ENCODE results near the gene FAM98C. TPM values are rescaled to one million over a fixed set of nuclear protein-coding genes. Genes with fewer than 3 reads are reported as not detected.

FAM98C gene
- total and polyA plus RNA-seq, 2 of the 13 experiments (the other 11 are each of a cell fraction or from before 2014, with no cell fraction given) = 10.0 to 11.5 TPM

- POLR2A ChIA-PET = no interaction called here
- WGBS (ENCODE audit: low lambda C conversion rate) = 97% methylated on average over 5 of the region's 10 CpGs
- in situ Hi-C loops (cut with HindIII; ENCODE audit: extremely low pct_ligation_motif_present, low pct_unique_long_range_greater_than_20kb) = no loop called here
Measured at GRCh38 chr19:38383184-38383583, 19.7 kb upstream of the FAM98C start.

More at GRCh38 chr19:38383184-38383583, 19.7 kb upstream of the FAM98C start:
- Histone ChIP-seq H3K36me3 (replicated peaks in 1 of 2; ENCODE audit: control insufficient read depth in 1 of 2, insufficient read depth in 2 of 2, low read length in 2 of 2) (peaks cover 22 to 44% of the 10 kb centered on the region in 2 experiments), H3K27me3 (ENCODE audit: control insufficient read depth in 1 of 2, insufficient read depth in 2 of 2, low read length in 2 of 2) (peaks cover 0 to 3% of the 10 kb centered on the region in 2 experiments; a peak in 1 of 5 replicates), H3K4me1 (ENCODE audit: insufficient read depth, low read length) (peaks cover 7% of the 10 kb centered on the region), H2AFZ (ENCODE audit: low read length) (no peak overlapping the region), H3K27ac (ENCODE audit: extremely low read length, insufficient read depth, low read length) (no peak overlapping the region), H4K20me1 (ENCODE audit: insufficient read depth, low read length) (peaks cover 4% of the 10 kb centered on the region; the same call in 1 of the 2 replicates), H3K9ac (ENCODE audit: insufficient read depth, low read depth, low read length) (no peak overlapping the region), H3K79me2 (ENCODE audit: insufficient read depth, low read length) (no peaks in the 10 kb centered on the region), H3K4me2 (ENCODE audit: low read depth, low read length) (no peak overlapping the region), H3K4me3 (replicated peaks in 1 of 3; ENCODE audit: insufficient read depth in 1 of 3, low read depth in 2 of 3, low read length in 3 of 3) (no peak overlapping the region), H3K9me3 (ENCODE audit: low read length) (no peaks in the 10 kb centered on the region)
- DNase-seq (ENCODE audit: low spot score) = no peak
- no peak for ATAC-seq
- FAIRE-seq = no peak
- no TSS peak for BruUV-seq (replicated peaks)
- intact Hi-C loops (cut with micrococcal nuclease; ENCODE audit: unreplicated experiment) = no loop called here
- CTCF ChIA-PET (ENCODE audit: low intra/inter-chr PET ratio, low total read pairs) = no interaction called here
- TF ChIP-seq ZNF605 (CRISPR knock-in tag; IDR thresholded peaks at IDR 0.05) (no peak), FOXJ3 (CRISPR knock-in tag; IDR thresholded peaks at IDR 0.05; ENCODE audit: borderline replicate concordance) (no peak), ZEB1 (IDR thresholded peaks at IDR 0.05; ENCODE audit: insufficient replicate concordance, low read depth) (no peak), ZNF691 (CRISPR knock-in tag; IDR thresholded peaks at IDR 0.05; ENCODE audit: borderline replicate concordance, low read depth) (no peak), KMT2A (CRISPR knock-in tag; IDR thresholded peaks at IDR 0.05) (no peak), MEF2D (CRISPR knock-in tag; IDR thresholded peaks at IDR 0.05) (no peak), KLF13 (CRISPR knock-in tag; IDR thresholded peaks at IDR 0.05) (no peak), KLF6 (CRISPR knock-in tag; IDR thresholded peaks at IDR 0.05) (no peak), XBP1 (CRISPR knock-in tag; IDR thresholded peaks at IDR 0.05) (no peak), ATF7-NPFF (CRISPR knock-in tag; IDR thresholded peaks at IDR 0.05; ENCODE audit: low read depth) (no peak), YEATS4 (CRISPR knock-in tag; IDR thresholded peaks at IDR 0.05; ENCODE audit: borderline replicate concordance) (no peak), ZBTB2 (CRISPR knock-in tag; IDR thresholded peaks at IDR 0.05; ENCODE audit: low read depth) (no peak), ZNF562 (CRISPR knock-in tag; IDR thresholded peaks at IDR 0.05; ENCODE audit: borderline replicate concordance) (no peak), HOXA5 (CRISPR knock-in tag; IDR thresholded peaks at IDR 0.05) (no peak)
